ENCODE measurements around the gene RRP7A. TPM values are rescaled to one million over a fixed set of nuclear protein-coding genes. Genes with fewer than 3 reads are reported as not detected.
"Not testable (repeated sequence)": the region's sequence is repeated elsewhere in the genome, so short reads cannot be mapped to it uniquely, and the experiment has no call there.

Gene RRP7A, protein sequence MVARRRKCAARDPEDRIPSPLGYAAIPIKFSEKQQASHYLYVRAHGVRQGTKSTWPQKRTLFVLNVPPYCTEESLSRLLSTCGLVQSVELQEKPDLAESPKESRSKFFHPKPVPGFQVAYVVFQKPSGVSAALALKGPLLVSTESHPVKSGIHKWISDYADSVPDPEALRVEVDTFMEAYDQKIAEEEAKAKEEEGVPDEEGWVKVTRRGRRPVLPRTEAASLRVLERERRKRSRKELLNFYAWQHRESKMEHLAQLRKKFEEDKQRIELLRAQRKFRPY
- total RNA-seq, result 10 to 100 TPM; 26.2 to 26.5 (median 26.4) TPM

DNA sequence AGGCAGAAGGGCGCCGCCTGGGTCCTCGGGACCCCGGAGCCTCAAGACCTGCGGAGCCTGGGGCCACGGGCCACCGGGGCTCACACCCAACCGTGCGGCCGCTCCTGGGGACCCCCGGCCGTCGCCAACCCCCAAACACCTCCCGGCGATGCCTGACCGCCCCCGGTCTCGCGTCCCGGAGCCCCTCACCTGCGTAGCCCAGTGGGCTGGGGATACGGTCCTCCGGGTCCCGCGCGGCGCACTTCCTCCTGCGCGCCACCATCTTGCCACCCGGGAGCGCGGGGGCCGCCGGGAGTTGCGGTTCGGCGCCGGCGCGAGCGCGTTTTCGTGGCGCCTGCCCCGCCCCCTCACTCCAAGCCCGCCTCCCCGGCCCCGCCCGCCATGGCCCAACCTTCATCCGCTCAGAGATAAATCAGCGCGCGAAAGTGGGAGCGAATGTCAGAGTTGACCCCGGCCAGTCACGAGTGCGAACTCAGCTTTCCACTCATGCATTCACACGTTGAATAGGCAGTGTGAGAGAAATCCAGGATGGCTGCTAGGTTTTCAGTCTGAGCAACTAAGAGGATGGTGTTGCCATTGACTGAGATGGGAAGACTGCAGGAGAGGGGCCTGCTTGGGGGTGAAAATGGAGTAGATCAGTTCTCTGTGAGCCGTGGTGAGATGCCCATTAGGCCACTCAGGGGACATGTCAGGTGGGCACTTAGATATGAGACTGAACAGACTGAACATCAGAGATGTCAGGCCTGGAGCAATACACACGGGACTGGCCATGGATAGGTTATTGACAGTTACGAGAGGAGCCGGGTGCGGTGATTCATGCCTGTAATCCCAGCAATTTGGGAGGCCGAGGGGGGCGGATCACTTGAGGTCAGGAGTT lies at the start of gene RRP7A:
Gene RRP7A, minus strand, starts transcription at position 272 of the 877 bp plus-strand sequence. Its CDS starts 10 bp downstream, at position 262.
- H3K9me3 ChIP-seq, result no peaks in the 10 kb centered on the region
- peak within 1 kb of the TSS; percentile 73 to 83 (median 76) for H3K27ac ChIP-seq (replicated peaks in 1 of 4)
- peaks cover 15 to 28% (median 22%) of the 10 kb centered on the region in 4 donors for H3K36me3 ChIP-seq
- H3K4me3 ChIP-seq, result peak within 1 kb of the TSS; percentile 83 to 90 (median 87)
- TF ChIP-seq POLR2AphosphoS5 (IDR thresholded peaks at IDR 0.05) (peak; percentile 53 to 87), EP300 (IDR thresholded peaks at IDR 0.05) (no peak), POLR2A (IDR thresholded peaks at IDR 0.05; ENCODE audit: low read depth) (peak; percentile 54)
- TF ChIP-seq, protein P1, sequence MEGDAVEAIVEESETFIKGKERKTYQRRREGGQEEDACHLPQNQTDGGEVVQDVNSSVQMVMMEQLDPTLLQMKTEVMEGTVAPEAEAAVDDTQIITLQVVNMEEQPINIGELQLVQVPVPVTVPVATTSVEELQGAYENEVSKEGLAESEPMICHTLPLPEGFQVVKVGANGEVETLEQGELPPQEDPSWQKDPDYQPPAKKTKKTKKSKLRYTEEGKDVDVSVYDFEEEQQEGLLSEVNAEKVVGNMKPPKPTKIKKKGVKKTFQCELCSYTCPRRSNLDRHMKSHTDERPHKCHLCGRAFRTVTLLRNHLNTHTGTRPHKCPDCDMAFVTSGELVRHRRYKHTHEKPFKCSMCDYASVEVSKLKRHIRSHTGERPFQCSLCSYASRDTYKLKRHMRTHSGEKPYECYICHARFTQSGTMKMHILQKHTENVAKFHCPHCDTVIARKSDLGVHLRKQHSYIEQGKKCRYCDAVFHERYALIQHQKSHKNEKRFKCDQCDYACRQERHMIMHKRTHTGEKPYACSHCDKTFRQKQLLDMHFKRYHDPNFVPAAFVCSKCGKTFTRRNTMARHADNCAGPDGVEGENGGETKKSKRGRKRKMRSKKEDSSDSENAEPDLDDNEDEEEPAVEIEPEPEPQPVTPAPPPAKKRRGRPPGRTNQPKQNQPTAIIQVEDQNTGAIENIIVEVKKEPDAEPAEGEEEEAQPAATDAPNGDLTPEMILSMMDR (IDR thresholded peaks at IDR 0.05), result peak in 1 of 3 experiments; percentile 27
- peaks cover 8 to 20% (median 14%) of the 10 kb centered on the region in 4 donors for H3K4me1 ChIP-seq
- H3K27me3 ChIP-seq, result no peaks in the 10 kb centered on the region
- intact Hi-C loops (cut with DNase I), result no loop called here
- peak; percentile 93 for DNase-seq (ENCODE audit: extremely low spot score)
- 16% methylated on average over 17 of the region's 65 CpGs for WGBS

DNA sequence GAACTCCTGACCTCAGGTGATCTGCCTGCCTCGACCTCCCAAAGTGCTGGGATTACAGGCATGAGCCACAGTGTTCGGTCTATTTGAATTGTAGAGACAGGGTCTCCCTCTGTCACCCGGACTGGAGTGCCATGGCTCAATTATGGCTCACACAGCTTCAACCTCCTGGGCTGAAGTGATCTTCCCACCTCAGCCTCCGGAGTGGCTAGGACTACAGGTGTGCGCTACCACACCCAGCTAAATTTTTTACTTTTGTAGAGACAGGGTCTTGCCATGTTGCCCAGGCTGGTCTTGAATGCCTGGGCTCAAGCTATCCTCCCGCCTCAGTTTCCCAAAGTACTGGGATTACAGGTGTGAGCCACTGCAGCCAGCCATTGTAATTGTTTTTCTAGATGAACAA lies 48.4 kb upstream of the RRP7A start:
- H3K4me3 ChIP-seq; H3K27me3 ChIP-seq; H3K4me1 ChIP-seq; H3K9me3 ChIP-seq; intact Hi-C loops (cut with DNase I); H3K27ac ChIP-seq (replicated peaks in 1 of 4); DNase-seq (ENCODE audit: extremely low spot score): not testable (repeated sequence)
- 81% methylated on average over 4 of the region's 6 CpGs for WGBS
- peaks cover 3 to 57% (median 30%) of the 10 kb centered on the region in 4 donors for H3K36me3 ChIP-seq

DNA sequence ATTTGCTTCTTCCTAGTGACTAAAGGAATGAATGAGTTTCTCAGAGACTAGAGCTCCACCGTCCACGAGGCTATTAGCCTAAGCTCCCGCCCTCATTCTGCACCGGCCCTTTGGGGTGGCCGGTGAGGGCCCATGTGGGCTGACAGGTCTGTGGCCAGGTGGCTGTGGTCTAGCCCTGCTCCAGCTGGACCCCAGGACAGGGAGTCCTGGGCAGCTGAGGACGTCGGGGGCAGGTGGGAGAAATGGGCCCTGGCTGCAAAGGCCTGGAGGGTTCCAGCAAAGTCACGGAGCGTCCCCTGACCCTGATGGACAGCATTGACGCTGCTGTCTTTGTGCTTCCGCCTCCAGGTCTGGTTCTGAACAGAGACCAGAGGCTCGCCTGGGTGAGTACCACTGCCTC lies 46.4 kb upstream of the RRP7A start:
- Histone ChIP-seq H3K4me3 (no peak overlapping the region), H3K27me3 (no peaks in the 10 kb centered on the region), H3K27ac (replicated peaks in 1 of 4) (no peak overlapping the region), H3K9me3 (no peaks in the 10 kb centered on the region), H3K4me1 (peaks cover 0 to 14% (median 12%) of the 10 kb centered on the region in 4 donors), H3K36me3 (peaks cover 0 to 49% (median 16%) of the 10 kb centered on the region in 4 donors)
- WGBS, result 92% methylated on average over 10 of the region's 12 CpGs
- no peak for DNase-seq (ENCODE audit: extremely low spot score)
- intact Hi-C loops (cut with DNase I), result no loop called here
- TF ChIP-seq, protein P1 (IDR thresholded peaks at IDR 0.05), result no peak
- TF ChIP-seq EP300 (IDR thresholded peaks at IDR 0.05), result no peak
- no peak for TF ChIP-seq POLR2A (IDR thresholded peaks at IDR 0.05; ENCODE audit: low read depth)
- TF ChIP-seq POLR2AphosphoS5 (IDR thresholded peaks at IDR 0.05), result no peak

DNA sequence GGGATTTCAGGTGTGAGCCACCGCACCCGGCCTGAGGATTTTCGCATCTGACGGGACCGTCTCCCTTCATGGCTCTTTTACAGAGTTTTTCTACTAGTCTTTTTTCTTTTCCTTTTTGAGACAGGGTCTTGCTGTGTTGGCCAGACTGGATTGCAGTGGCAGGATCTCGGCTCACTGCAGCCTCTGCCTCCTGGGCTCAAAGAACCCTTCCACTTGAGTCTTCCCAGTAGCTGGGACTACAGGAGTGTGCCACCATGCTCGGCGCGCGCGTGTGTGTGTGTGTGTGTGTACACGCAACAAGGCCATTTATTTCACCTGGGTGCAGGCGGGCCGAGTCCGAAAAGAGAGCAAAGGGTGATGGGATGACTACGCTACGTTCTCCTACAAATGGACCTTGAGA lies 45.1 kb upstream of the RRP7A start:
- peaks cover 0 to 37% (median 9%) of the 10 kb centered on the region in 4 donors for H3K36me3 ChIP-seq
- peaks cover 0 to 14% (median 12%) of the 10 kb centered on the region in 4 donors for H3K4me1 ChIP-seq
- H3K4me3 ChIP-seq, result no peak overlapping the region
- no peak for DNase-seq (ENCODE audit: extremely low spot score)
- intact Hi-C loops (cut with DNase I), result no loop called here
- no peak overlapping the region for H3K27ac ChIP-seq (replicated peaks in 1 of 4)
- TF ChIP-seq POLR2AphosphoS5 (IDR thresholded peaks at IDR 0.05) (no peak), EP300 (IDR thresholded peaks at IDR 0.05) (no peak), POLR2A (IDR thresholded peaks at IDR 0.05; ENCODE audit: low read depth) (no peak)
- TF ChIP-seq, protein P1 (IDR thresholded peaks at IDR 0.05), result no peak
- no peaks in the 10 kb centered on the region for H3K27me3 ChIP-seq
- no peaks in the 10 kb centered on the region for H3K9me3 ChIP-seq
- WGBS, result over 99% methylated on average over 17 of the region's 17 CpGs

DNA sequence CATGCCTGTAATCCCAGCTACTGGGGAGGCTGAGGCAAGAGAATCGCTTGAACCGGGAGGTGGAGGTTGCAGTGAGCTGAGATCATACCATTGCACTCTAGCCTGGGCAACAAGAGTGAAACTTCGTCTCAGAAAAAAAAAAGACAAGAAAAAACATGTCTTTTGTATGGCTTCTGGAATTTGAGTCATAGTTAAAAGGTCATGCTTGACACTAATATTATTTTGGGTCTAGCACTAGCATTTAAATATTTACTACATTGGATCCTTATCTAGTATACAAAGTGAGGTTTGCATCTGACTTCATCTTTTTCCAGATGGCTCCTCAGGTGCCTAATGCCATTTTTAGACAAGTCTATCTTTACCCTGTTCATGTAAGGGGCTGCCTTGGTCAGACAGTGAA lies 44.3 kb upstream of the RRP7A start:
- WGBS, result 78% methylated on average over 3 of the region's 3 CpGs
- DNase-seq (ENCODE audit: extremely low spot score); intact Hi-C loops (cut with DNase I); H3K4me3 ChIP-seq; H3K27ac ChIP-seq (replicated peaks in 1 of 4); H3K27me3 ChIP-seq; H3K9me3 ChIP-seq: not testable (repeated sequence)
- Histone ChIP-seq H3K4me1 (peaks cover 0 to 14% (median 12%) of the 10 kb centered on the region in 4 donors), H3K36me3 (peaks cover 0 to 32% (median 5%) of the 10 kb centered on the region in 4 donors)

Data from esophagus muscularis mucosa (tissue), 4 donors.